ENCODE measurements around the gene MEX3C.

The MEX3C gene

GRCh38 chr18:51191128-51191717, 6.3 kb downstream of the MEX3C start:
- no peak for DNase-seq

GRCh38 chr18:51190000-51190399, 7.5 kb downstream of the MEX3C start:
- DNase-seq: no peak

GRCh38 chr18:51188024-51188701, 9.3 kb downstream of the MEX3C start:
- no peak for DNase-seq

- no peak for DNase-seq
Observed at GRCh38 chr18:51185075-51185474, 12.4 kb downstream of the MEX3C start.

GRCh38 chr18:51184091-51184457, 13.4 kb downstream of the MEX3C start:
- no peak for DNase-seq

GRCh38 chr18:51183372-51184090, 13.9 kb downstream of the MEX3C start:
- no peak for DNase-seq

GRCh38 chr18:51182824-51183223, 14.7 kb downstream of the MEX3C start:
- DNase-seq: no peak

GRCh38 chr18:51171625-51172259, 25.7 kb downstream of the MEX3C start:
- DNase-seq: no peak

GRCh38 chr18:51171223-51171622, 26.3 kb downstream of the MEX3C start:
- DNase-seq: no peak

- no peak for DNase-seq
Observed at GRCh38 chr18:51170664-51171063, 26.8 kb downstream of the MEX3C start.

- no peak for DNase-seq
Observed at GRCh38 chr18:51169731-51170130, 27.8 kb downstream of the MEX3C start.

GRCh38 chr18:51168960-51169662, 28.4 kb downstream of the MEX3C start:
- no peak for DNase-seq

GRCh38 chr18:51168026-51168742, 29.3 kb downstream of the MEX3C start:
- DNase-seq: no peak

GRCh38 chr18:51165296-51165695, 32.2 kb downstream of the MEX3C start:
- no peak for DNase-seq

GRCh38 chr18:51164761-51165281, 32.7 kb downstream of the MEX3C start:
- DNase-seq: no peak

- no peak for DNase-seq
Observed at GRCh38 chr18:51164342-51164741, 33.1 kb downstream of the MEX3C start.

GRCh38 chr18:51163543-51163942, 33.9 kb downstream of the MEX3C start:
- DNase-seq: no peak

- no peak for DNase-seq
Observed at GRCh38 chr18:51162617-51163016, 34.9 kb downstream of the MEX3C start.

GRCh38 chr18:51160646-51161045, 36.8 kb downstream of the MEX3C start:
- DNase-seq: no peak

GRCh38 chr18:51157215-51157614, 40.3 kb downstream of the MEX3C start:
- DNase-seq: no peak

GRCh38 chr18:51154431-51155063, 42.9 kb downstream of the MEX3C start:
- DNase-seq: no peak
